ENCODE measurements around the gene GHR. TPM values are rescaled to one million over a fixed set of nuclear protein-coding genes. Genes with fewer than 3 reads are reported as not detected.
A peak's percentile ranks its signal among the peaks of the same experiment; 100 is the strongest.
"Not testable (repeated sequence)": the region's sequence is repeated elsewhere in the genome, so short reads cannot be mapped to it uniquely, and the experiment has no call there.

The GHR gene
- total RNA-seq, 2 donors from 2014 or later, result not detected

GRCh38 chr5:42672925-42673324, 249.7 kb downstream of the GHR start:
- Mint-ChIP-seq H3K9me3 (no peaks in the 10 kb centered on the region), H3K36me3 (no peaks in the 10 kb centered on the region), H3K4me1 (ENCODE audit: low read depth in 2 of 2) (peaks cover 3% of the 10 kb centered on the region in 2 donors), H3K27ac (no peak overlapping the region), H3K4me3 (no peak overlapping the region), H3K27me3 (no peaks in the 10 kb centered on the region)
- no peak for ATAC-seq
- no peak for DNase-seq (ENCODE audit: low spot score)

- Mint-ChIP-seq H3K36me3 (no peaks in the 10 kb centered on the region), H3K27me3 (no peaks in the 10 kb centered on the region), H3K9me3 (no peaks in the 10 kb centered on the region), H3K27ac (no peak overlapping the region), H3K4me3 (no peak overlapping the region), H3K4me1 (ENCODE audit: low read depth in 2 of 2) (peaks cover 3% of the 10 kb centered on the region in 2 donors)
- ATAC-seq (no peak), DNase-seq (ENCODE audit: low spot score) (no peak)
Measured at GRCh38 chr5:42675602-42676001, 252.4 kb downstream of the GHR start.

- no peak overlapping the region for H3K27ac Mint-ChIP-seq
- H3K27me3 Mint-ChIP-seq, result no peaks in the 10 kb centered on the region
- no peaks in the 10 kb centered on the region for H3K36me3 Mint-ChIP-seq
- no peak for DNase-seq (ENCODE audit: low spot score)
- peaks cover 3% of the 10 kb centered on the region in 2 donors for H3K4me1 Mint-ChIP-seq (ENCODE audit: low read depth in 2 of 2)
- no peaks in the 10 kb centered on the region for H3K9me3 Mint-ChIP-seq
- H3K4me3 Mint-ChIP-seq, result no peak overlapping the region
- ATAC-seq, result no peak
Measured at GRCh38 chr5:42676362-42676761, 253.1 kb downstream of the GHR start.

GRCh38 chr5:42677156-42677842, 254.1 kb downstream of the GHR start:
- no peak for ATAC-seq
- Mint-ChIP-seq H3K36me3 (no peaks in the 10 kb centered on the region), H3K4me1 (ENCODE audit: low read depth in 2 of 2) (peaks cover 3% of the 10 kb centered on the region in 2 donors), H3K27ac (no peak overlapping the region), H3K9me3 (no peaks in the 10 kb centered on the region), H3K27me3 (no peaks in the 10 kb centered on the region), H3K4me3 (no peak overlapping the region)
- DNase-seq (ENCODE audit: low spot score), result no peak

- peaks cover 4% of the 10 kb centered on the region for H3K36me3 Mint-ChIP-seq
Measured at GRCh38 chr5:42680046-42680445, 256.8 kb downstream of the GHR start.

GRCh38 chr5:42685078-42685477, 261.8 kb downstream of the GHR start:
- not testable (repeated sequence) for H3K4me3 Mint-ChIP-seq; H3K27ac Mint-ChIP-seq; ATAC-seq; DNase-seq (ENCODE audit: low spot score); H3K9me3 Mint-ChIP-seq; H3K4me1 Mint-ChIP-seq (ENCODE audit: low read depth in 2 of 2); H3K36me3 Mint-ChIP-seq
- peaks cover 5 to 20% of the 10 kb centered on the region in 2 donors for H3K27me3 Mint-ChIP-seq

More at GRCh38 chr5:42680046-42680445, 256.8 kb downstream of the GHR start:
- DNase-seq (ENCODE audit: low spot score) (no peak), ATAC-seq (no peak)
- Mint-ChIP-seq H3K9me3 (peaks cover 4% of the 10 kb centered on the region), H3K27me3 (peaks cover 4 to 8% of the 10 kb centered on the region in 2 donors), H3K27ac (no peak overlapping the region), H3K4me3 (no peak overlapping the region), H3K4me1 (ENCODE audit: low read depth in 2 of 2) (peaks cover 3% of the 10 kb centered on the region in 2 donors)

- no peak for ATAC-seq
- H3K4me3 Mint-ChIP-seq, result no peak overlapping the region
Measured at GRCh38 chr5:42689391-42689790, 266.2 kb downstream of the GHR start.

GRCh38 chr5:42691413-42691937, 268.2 kb downstream of the GHR start:
- Mint-ChIP-seq H3K27me3 (peaks cover 5 to 20% of the 10 kb centered on the region in 2 donors), H3K4me3 (no peak overlapping the region), H3K9me3 (no peaks in the 10 kb centered on the region), H3K27ac (no peak overlapping the region), H3K36me3 (no peaks in the 10 kb centered on the region), H3K4me1 (ENCODE audit: low read depth in 2 of 2) (no peaks in the 10 kb centered on the region)
- no peak for DNase-seq (ENCODE audit: low spot score)
- no peak for ATAC-seq

More at GRCh38 chr5:42689391-42689790, 266.2 kb downstream of the GHR start:
- Mint-ChIP-seq H3K36me3 (no peaks in the 10 kb centered on the region), H3K9me3 (no peaks in the 10 kb centered on the region), H3K4me1 (ENCODE audit: low read depth in 2 of 2) (no peaks in the 10 kb centered on the region), H3K27me3 (peaks cover 7 to 22% of the 10 kb centered on the region in 2 donors), H3K27ac (no peak overlapping the region)
- DNase-seq (ENCODE audit: low spot score), result no peak

- H3K9me3 Mint-ChIP-seq, result peaks cover 3% of the 10 kb centered on the region
- H3K27me3 Mint-ChIP-seq, result peaks cover 2 to 47% of the 10 kb centered on the region in 2 donors
- no peaks in the 10 kb centered on the region for H3K4me1 Mint-ChIP-seq (ENCODE audit: low read depth in 2 of 2)
- H3K36me3 Mint-ChIP-seq, result peaks cover 11% of the 10 kb centered on the region
- H3K27ac Mint-ChIP-seq, result no peak overlapping the region
- DNase-seq (ENCODE audit: low spot score), result no peak
- ATAC-seq, result no peak
- no peak overlapping the region for H3K4me3 Mint-ChIP-seq
Measured at GRCh38 chr5:42701351-42702059, 278.3 kb downstream of the GHR start.

- H3K27me3 Mint-ChIP-seq, result peaks cover 2 to 36% of the 10 kb centered on the region in 2 donors
- H3K4me1 Mint-ChIP-seq (ENCODE audit: low read depth in 2 of 2), result no peaks in the 10 kb centered on the region
- H3K27ac Mint-ChIP-seq, result no peak overlapping the region
- peaks cover 3% of the 10 kb centered on the region for H3K9me3 Mint-ChIP-seq
- ATAC-seq (no peak), DNase-seq (ENCODE audit: low spot score) (no peak)
- peaks cover 11% of the 10 kb centered on the region for H3K36me3 Mint-ChIP-seq
- H3K4me3 Mint-ChIP-seq, result no peak overlapping the region
Measured at GRCh38 chr5:42703238-42703637, 280.0 kb downstream of the GHR start.

- Mint-ChIP-seq H3K27ac (no peak overlapping the region), H3K4me1 (ENCODE audit: low read depth in 2 of 2) (peaks cover 17 to 20% of the 10 kb centered on the region in 2 donors)
Measured at GRCh38 chr5:42715785-42716184, 292.5 kb downstream of the GHR start.

GRCh38 chr5:42718591-42718990, 295.4 kb downstream of the GHR start:
- ATAC-seq, result peak; percentile 91 to 96
- Mint-ChIP-seq H3K36me3 (no peaks in the 10 kb centered on the region), H3K4me1 (ENCODE audit: low read depth in 2 of 2) (peaks cover 17 to 20% of the 10 kb centered on the region in 2 donors), H3K4me3 (peak overlapping the region; percentile 3), H3K27me3 (no peaks in the 10 kb centered on the region), H3K27ac (peak overlapping the region in 1 of 2 donors; percentile 53), H3K9me3 (no peaks in the 10 kb centered on the region)
- no peak for DNase-seq (ENCODE audit: low spot score)

More at GRCh38 chr5:42715785-42716184, 292.5 kb downstream of the GHR start:
- peaks cover 0 to 7% of the 10 kb centered on the region in 2 donors for H3K27me3 Mint-ChIP-seq
- H3K9me3 Mint-ChIP-seq, result no peaks in the 10 kb centered on the region
- DNase-seq (ENCODE audit: low spot score) (no peak), ATAC-seq (no peak)
- no peak overlapping the region for H3K4me3 Mint-ChIP-seq
- no peaks in the 10 kb centered on the region for H3K36me3 Mint-ChIP-seq

GRCh38 chr5:42719034-42719433, 295.8 kb downstream of the GHR start:
- H3K9me3 Mint-ChIP-seq, result no peaks in the 10 kb centered on the region
- peak overlapping the region in 1 of 2 donors; percentile 53 for H3K27ac Mint-ChIP-seq
- peaks cover 17 to 20% of the 10 kb centered on the region in 2 donors for H3K4me1 Mint-ChIP-seq (ENCODE audit: low read depth in 2 of 2)
- DNase-seq (ENCODE audit: low spot score), result no peak
- no peaks in the 10 kb centered on the region for H3K27me3 Mint-ChIP-seq
- no peaks in the 10 kb centered on the region for H3K36me3 Mint-ChIP-seq
- peak overlapping the region; percentile 4 for H3K4me3 Mint-ChIP-seq
- peak; percentile 36 to 52 for ATAC-seq

GRCh38 chr5:42720251-42720650, 297.0 kb downstream of the GHR start:
- Mint-ChIP-seq H3K36me3 (no peaks in the 10 kb centered on the region), H3K9me3 (no peaks in the 10 kb centered on the region), H3K4me3 (no peak overlapping the region), H3K4me1 (ENCODE audit: low read depth in 2 of 2) (peaks cover 17 to 20% of the 10 kb centered on the region in 2 donors), H3K27me3 (no peaks in the 10 kb centered on the region), H3K27ac (no peak overlapping the region)
- DNase-seq (ENCODE audit: low spot score), result no peak
- ATAC-seq, result no peak

Data from natural killer cell treated with Interleukin-12 subunit alpha and Interleukin-12 subunit beta and Interleukin-15 and Interleukin-18, amount 100 ng/mL, for 72 hours (primary cell).